Gastroesophageal sphincter (tissue), 3 donors: ENCODE results near the gene ADGRG7.

ENCODE experiments used
- CTCF ChIP-seq, 4 experiments: fragments of 200-600 bp in 2 of 4; fragments of 450-650 bp in 2 of 4; sonication (generic) in 1 of 4; IDR thresholded peaks; one replicate each; pipeline ENCODE4 v1.5.1; 2017 to 2019; ENCODE audit warnings: antibody characterized with exemption in 4 of 4, mild to moderate bottlenecking in 2 of 4, moderate library complexity in 2 of 4
- EP300 ChIP-seq: sonication (generic); formaldehyde crosslinking; IDR thresholded peaks from one replicate; pipeline ENCODE4 v1.6.1; 2017; ENCODE audit warnings: antibody characterized with exemption, mild to moderate bottlenecking
- POLR2A ChIP-seq, 2 donors: fragments of 450-650 bp; IDR thresholded peaks; one replicate each; pipeline ENCODE4 v1.6.1; 2017; ENCODE audit warnings: antibody characterized with exemption in 2 of 2, mild to moderate bottlenecking in 2 of 2, moderate library complexity in 1 of 2
- POLR2AphosphoS5 ChIP-seq: sonication (generic); formaldehyde crosslinking; IDR thresholded peaks from one replicate; pipeline ENCODE4 v1.6.1; 2017; ENCODE audit warnings: antibody characterized with exemption

GRCh38 chr3:100681496-100681895 is 72.1 kb downstream of the ADGRG7 start:
- no peak for TF ChIP-seq EP300
- no peak for TF ChIP-seq CTCF (IDR thresholded peaks at IDR 0.05)
- no peak for TF ChIP-seq POLR2A (IDR thresholded peaks at IDR 0.05)
- no peak for TF ChIP-seq POLR2AphosphoS5
